ENCODE results near the gene PFKFB4.

Gene PFKFB4

GRCh38 chr3:48528048-48528447, 28.6 kb downstream of the PFKFB4 start:
- no peak for DNase-seq

GRCh38 chr3:48524970-48525369, 31.6 kb downstream of the PFKFB4 start:
- no peak for DNase-seq

GRCh38 chr3:48521635-48522034, 35.0 kb downstream of the PFKFB4 start:
- no peak for DNase-seq

- DNase-seq: no peak
Observed at GRCh38 chr3:48519277-48519643, 37.3 kb downstream of the PFKFB4 start.

GRCh38 chr3:48518638-48519276, 37.8 kb downstream of the PFKFB4 start:
- DNase-seq: no peak

GRCh38 chr3:48518069-48518468, 38.5 kb downstream of the PFKFB4 start:
- DNase-seq: no peak

GRCh38 chr3:48516571-48516970, 40.0 kb downstream of the PFKFB4 start:
- no peak for DNase-seq

GRCh38 chr3:48514431-48515227, 42.0 kb downstream of the PFKFB4 start:
- no peak for DNase-seq

GRCh38 chr3:48511551-48511950, 45.1 kb downstream of the PFKFB4 start:
- no peak for DNase-seq

GRCh38 chr3:48507256-48508061, 49.1 kb downstream of the PFKFB4 start:
- DNase-seq: no peak

GRCh38 chr3:48505968-48506504, 50.6 kb downstream of the PFKFB4 start:
- DNase-seq: no peak

GRCh38 chr3:48505146-48505545, 51.5 kb downstream of the PFKFB4 start:
- no peak for DNase-seq

- no peak for DNase-seq
Observed at GRCh38 chr3:48504051-48504946, 52.3 kb downstream of the PFKFB4 start, which contains the start of gene SHISA5. TSS of gene SHISA5 (minus strand) at chr3:48504174. CDS start at chr3:48504094, 80 bp downstream.

- DNase-seq: no peak
Observed at GRCh38 chr3:48503401-48504050, 53.1 kb downstream of the PFKFB4 start.

GRCh38 chr3:48502728-48503168, 53.9 kb downstream of the PFKFB4 start:
- no peak for DNase-seq

GRCh38 chr3:48502121-48502520, 54.5 kb downstream of the PFKFB4 start:
- no peak for DNase-seq

GRCh38 chr3:48501196-48501595, 55.4 kb downstream of the PFKFB4 start:
- no peak for DNase-seq

GRCh38 chr3:48500656-48501055, 55.9 kb downstream of the PFKFB4 start:
- DNase-seq: no peak

GRCh38 chr3:48493203-48493501, 63.5 kb downstream of the PFKFB4 start:
- no peak for DNase-seq

- no peak for DNase-seq
Observed at GRCh38 chr3:48492461-48493202, 64.0 kb downstream of the PFKFB4 start.

GRCh38 chr3:48486952-48487351, 69.7 kb downstream of the PFKFB4 start:
- DNase-seq: no peak
